SK-N-SH (cell line): ENCODE measurements around the gene KCNK6. TPM values are rescaled to one million over a fixed set of nuclear protein-coding genes. Genes with fewer than 3 reads are reported as not detected.

Experiments
- CTCF ChIA-PET: fragments of 300-600, 350-600 bp; formaldehyde crosslinking; extraction: SDS; loops from one replicate; lab custom pipeline; 2021; lab: Yijun Ruan, JAX
- POLR2A ChIA-PET: fragments of 350-600 bp; sonication (Branson Sonifier 250); formaldehyde crosslinking; extraction: SDS; loops from one replicate; lab custom pipeline; 2020; ENCODE audit warnings: antibody characterized with exemption, inconsistent platforms; lab: Yijun Ruan, JAX
- DNase-seq: peaks from one replicate; pipeline ENCODE4 v3.0.0; 2012
- H2AFZ ChIP-seq: fragments of 200-600 bp; sonication (generic); 2 replicates; pipeline ENCODE4 v1.8.1; 2016; ENCODE audit warnings: antibody characterized with exemption, mild to moderate bottlenecking, low read depth
- H3F3A ChIP-seq: fragments of 200-600 bp; sonication (generic); replicated peaks from 2 replicates; pipeline ENCODE3; 2016; ENCODE audit warnings: antibody characterized with exemption, mild to moderate bottlenecking; ENCODE audit not compliant: insufficient read depth
- H3K27ac ChIP-seq, 2 experiments: fragments of 200-500 bp in 1 of 2; fragments of 200-600 bp in 1 of 2; sonication (Bioruptor generic) in 1 of 2; sonication (generic), shearing (Covaris generic) in 1 of 2; 2 replicates each; pipeline versions ENCODE4 v1.5.1 to v1.6.1; 2014 to 2016; ENCODE audit warnings: low read depth in 2 of 2, inconsistent platforms in 1 of 2, low read length in 1 of 2, mild to moderate bottlenecking in 1 of 2, mixed read lengths in 1 of 2
- H3K27me3 ChIP-seq: fragments of 200-600 bp; sonication (generic), shearing (Covaris generic); 2 replicates; pipeline ENCODE4 v1.6.1; 2016; ENCODE audit warnings: mixed run types; ENCODE audit not compliant: insufficient read depth
- H3K36me3 ChIP-seq, 2 experiments: fragments of 200-500 bp in 1 of 2; fragments of 200-600 bp in 1 of 2; sonication (Bioruptor generic) in 1 of 2; sonication (generic) in 1 of 2; replicated peaks in 1 of 2; 2 replicates each; pipeline versions ENCODE3 to v1.5.1; 2014 to 2016; ENCODE audit warnings: low read length in 1 of 2, mild to moderate bottlenecking in 1 of 2; ENCODE audit not compliant: insufficient read depth in 2 of 2, control insufficient read depth in 1 of 2
- H3K4me1 ChIP-seq, 2 experiments: fragments of 200-500 bp in 1 of 2; fragments of 200-600 bp in 1 of 2; sonication (Bioruptor generic) in 1 of 2; sonication (generic), shearing (Covaris generic) in 1 of 2; 2 replicates each; pipeline versions ENCODE4 v1.5.1 to v1.6.1; 2014 to 2016; ENCODE audit warnings: low read depth in 1 of 2, low read length in 1 of 2, mixed run types in 1 of 2; ENCODE audit not compliant: insufficient read depth in 2 of 2, control insufficient read depth in 1 of 2
- H3K4me2 ChIP-seq: fragments of 200-600 bp; sonication (generic), shearing (Covaris generic); 2 replicates; pipeline ENCODE4 v1.6.1; 2017; ENCODE audit warnings: mixed run types
- H3K4me3 ChIP-seq, 2 experiments: fragments of 200-500 bp in 1 of 2; fragments of 200-600 bp in 1 of 2; sonication (Bioruptor generic) in 1 of 2; sonication (generic), shearing (Covaris generic) in 1 of 2; 2 replicates each; pipeline versions ENCODE4 v1.5.1 to v1.8.1; 2014 to 2016; ENCODE audit warnings: low read depth in 2 of 2, inconsistent platforms in 1 of 2, low read length in 1 of 2, mild to moderate bottlenecking in 1 of 2, mixed read lengths in 1 of 2, moderate library complexity in 1 of 2
- H3K79me2 ChIP-seq: fragments of 200-600 bp; sonication (generic); 2 replicates; pipeline ENCODE4 v1.8.1; 2017; ENCODE audit warnings: mild to moderate bottlenecking; ENCODE audit not compliant: insufficient read depth
- H3K9ac ChIP-seq: fragments of 200-600 bp; sonication (generic); 2 replicates; pipeline ENCODE4 v1.6.1; 2017; ENCODE audit warnings: mixed run types
- H3K9me2 ChIP-seq: fragments of 200-600 bp; sonication (generic); 2 replicates; pipeline ENCODE4 v1.6.1; 2017; ENCODE audit warnings: mixed run types
- H3K9me3 ChIP-seq: fragments of 200-600 bp; sonication (generic); 2 replicates; pipeline ENCODE4 v1.6.1; 2017; ENCODE audit warnings: mixed run types, mild to moderate bottlenecking, moderate library complexity
- H4K20me1 ChIP-seq: fragments of 200-600 bp; sonication (generic); 2 replicates; pipeline ENCODE4 v1.6.1; 2017; ENCODE audit warnings: mild to moderate bottlenecking, mixed run types; ENCODE audit not compliant: insufficient read depth
- CTCF ChIP-seq: fragments of 200-600 bp; sonication (generic); IDR thresholded peaks from 2 replicates; pipeline ENCODE4 v1.6.1; 2017; ENCODE audit warnings: antibody characterized with exemption, mild to moderate bottlenecking, moderate library complexity
- EP300 ChIP-seq, 2 experiments: IDR thresholded peaks; 2 replicates each; pipeline versions ENCODE4 v1.4.0 to v1.6.1; 2012; ENCODE audit warnings: borderline replicate concordance in 1 of 2, low read depth in 1 of 2, low read length in 1 of 2
- FOSL2 ChIP-seq: IDR thresholded peaks from 2 replicates; pipeline ENCODE4 v1.4.0; 2012; ENCODE audit warnings: low read depth, mild to moderate bottlenecking, moderate library complexity, borderline replicate concordance
- FOXJ3 ChIP-seq: sonication (generic); formaldehyde crosslinking; IDR thresholded peaks from 2 replicates; pipeline ENCODE4 v1.5.1; 2020; ENCODE audit warnings: mild to moderate bottlenecking, missing genetic modification reagents
- FOXM1 ChIP-seq: IDR thresholded peaks from 2 replicates; pipeline ENCODE4 v1.4.0; 2012; ENCODE audit warnings: low read depth, mild to moderate bottlenecking
- GATA2 ChIP-seq: sonication (generic); formaldehyde crosslinking; IDR thresholded peaks from 2 replicates; pipeline ENCODE4 v1.5.0; 2020; ENCODE audit warnings: mild to moderate bottlenecking, missing genetic modification reagents
- JUND ChIP-seq: IDR thresholded peaks from 2 replicates; pipeline ENCODE4 v1.4.0; 2012
- MAX ChIP-seq: IDR thresholded peaks from 2 replicates; pipeline ENCODE4 v1.4.0; 2012; ENCODE audit warnings: low read depth
- MXI1 ChIP-seq: IDR thresholded peaks from 2 replicates; pipeline ENCODE4 v1.6.1; 2012; ENCODE audit warnings: mild to moderate bottlenecking, low read depth, low read length, improper control_type of control experiment
- PBX3 ChIP-seq: IDR thresholded peaks from 2 replicates; pipeline ENCODE4; 2012
- RAD21 ChIP-seq: IDR thresholded peaks from 2 replicates; pipeline ENCODE4 v1.6.1; 2012; ENCODE audit warnings: mild to moderate bottlenecking, low read length
- REST ChIP-seq: IDR thresholded peaks from 2 replicates; pipeline ENCODE4 v1.6.1; 2012; ENCODE audit warnings: mild to moderate bottlenecking, low read depth, low read length, moderate library complexity
- RXRA ChIP-seq: IDR thresholded peaks from 2 replicates; pipeline ENCODE4 v1.4.0; 2012; ENCODE audit warnings: low read depth, mild to moderate bottlenecking, borderline replicate concordance
- SMC3 ChIP-seq: IDR thresholded peaks from 2 replicates; pipeline ENCODE4 v1.6.1; 2012; ENCODE audit warnings: low read depth, low read length, improper control_type of control experiment
- TAF1 ChIP-seq: IDR thresholded peaks from 2 replicates; pipeline ENCODE4 v1.6.1; 2012; ENCODE audit warnings: low read depth, mild to moderate bottlenecking, low read length, moderate library complexity, borderline replicate concordance
- TCF12 ChIP-seq: IDR thresholded peaks from 2 replicates; pipeline ENCODE4 v1.4.0; 2012
- TEAD4 ChIP-seq: IDR thresholded peaks from 2 replicates; pipeline ENCODE4 v1.4.0; 2012; ENCODE audit warnings: mild to moderate bottlenecking, borderline replicate concordance; ENCODE audit not compliant: insufficient read depth
- USF1 ChIP-seq: IDR thresholded peaks from 2 replicates; pipeline ENCODE4 v1.4.0; 2012; ENCODE audit warnings: low read depth, borderline replicate concordance
- YY1 ChIP-seq: IDR thresholded peaks from 2 replicates; pipeline ENCODE4 v1.4.0; 2012; ENCODE audit warnings: low read depth, mild to moderate bottlenecking
- WGBS: methylation state at CpG from one replicate; pipeline ENCODE4 v1.1.6; 2017; ENCODE audit warnings: low lambda C conversion rate; 5-methylcytosine and 5-hydroxymethylcytosine counted together
- polyA plus RNA-seq, 3 experiments: library from polyadenylated mRNA; depleted of rRNA; stranded (reverse); fragments of >200 nt; gene quantifications; 2 replicates each; pipeline ENCODE4 v1.2.3, GENCODE V29; 2012

The KCNK6 gene
- polyA plus RNA-seq, 1 of the 3 experiments (the other 2 are of a cell fraction), result 0.26 TPM

GRCh38 chr19:38290631-38291147 lies 29.0 kb upstream of the KCNK6 start:
- Histone ChIP-seq H3K4me2 (no peak overlapping the region), H3K4me1 (peaks cover 0 to 17% of the 10 kb centered on the region in 2 experiments; a peak in 1 of 4 replicates), H3K9me2 (no peaks in the 10 kb centered on the region), H3K36me3 (no peaks in the 10 kb centered on the region), H3K9ac (0 out of 2 replicates have a peak overlapping the region, but pooled peaks have one; percentile 19), H3K9me3 (no peaks in the 10 kb centered on the region), H3F3A (no peaks in the 10 kb centered on the region), H3K27me3 (no peaks in the 10 kb centered on the region), H4K20me1 (no peaks in the 10 kb centered on the region), H3K79me2 (no peaks in the 10 kb centered on the region), H3K4me3 (no peak overlapping the region), H2AFZ (0 out of 2 replicates have a peak overlapping the region, but pooled peaks have one; percentile 50), H3K27ac (no peak overlapping the region)
- DNase-seq, result no peak
- ChIA-PET CTCF (no interaction called here), POLR2A (no interaction called here)
- WGBS, result 66% methylated on average over 11 of the region's 13 CpGs
- TF ChIP-seq MAX, result peak; percentile 61; the same call in 1 of the 2 replicates
- TF ChIP-seq TCF12, result peak; percentile 37; the same call in 1 of the 2 replicates
- peak; percentile 22; the same call in 1 of the 2 replicates for TF ChIP-seq FOSL2
- no peak for TF ChIP-seq REST

- Histone ChIP-seq H2AFZ (no peak overlapping the region), H3K27me3 (no peaks in the 10 kb centered on the region), H3K9ac (no peak overlapping the region), H3K79me2 (no peaks in the 10 kb centered on the region), H4K20me1 (no peaks in the 10 kb centered on the region), H3K4me3 (no peak overlapping the region), H3K9me2 (no peaks in the 10 kb centered on the region), H3K27ac (no peak overlapping the region)
- POLR2A ChIA-PET, result no interaction called here
- TF ChIP-seq SMC3 (no peak), MAX (no peak), CTCF (no peak), FOXJ3 (CRISPR knock-in tag) (no peak), PBX3 (no peak), TCF12 (no peak), TAF1 (no peak), RXRA (no peak), TEAD4 (no peak), EP300 (IDR thresholded peaks at IDR 0.05; ENCODE audit: borderline replicate concordance in 1 of 2, low read depth in 1 of 2, low read length in 1 of 2) (no peak), MXI1 (no peak), JUND (no peak), RAD21 (no peak), FOXM1 (no peak), USF1 (no peak), YY1 (no peak), GATA2 (no peak)
- TF ChIP-seq, all 33 proteins: peak for 0
- H3K4me1 ChIP-seq, result peaks cover 0 to 14% of the 10 kb centered on the region in 2 experiments; a peak in 1 of 4 replicates
- no peaks in the 10 kb centered on the region for H3K9me3 ChIP-seq
- H3F3A ChIP-seq, result no peaks in the 10 kb centered on the region
- no peak for DNase-seq
- CTCF ChIA-PET, result no interaction called here
- no peaks in the 10 kb centered on the region for H3K36me3 ChIP-seq
- no peak overlapping the region for H3K4me2 ChIP-seq
- WGBS, result 86% methylated on average over 15 of the region's 15 CpGs
Measured at GRCh38 chr19:38291855-38292254, 27.8 kb upstream of the KCNK6 start.
